HG03439 (cell line): ENCODE data around the gene TUBB3.
"Not testable (repeated sequence)": the region's sequence is repeated elsewhere in the genome, so short reads cannot be mapped to it uniquely, and the experiment has no call there.

Experiments used
- ATAC-seq: cut with Tn5 transposase; IDR thresholded peaks from one replicate; pipeline ENCODE4 v1.9.1; 2021; ENCODE audit warnings: mild to moderate bottlenecking, moderate library complexity; ENCODE audit not compliant: unreplicated experiment

Gene TUBB3

DNA sequence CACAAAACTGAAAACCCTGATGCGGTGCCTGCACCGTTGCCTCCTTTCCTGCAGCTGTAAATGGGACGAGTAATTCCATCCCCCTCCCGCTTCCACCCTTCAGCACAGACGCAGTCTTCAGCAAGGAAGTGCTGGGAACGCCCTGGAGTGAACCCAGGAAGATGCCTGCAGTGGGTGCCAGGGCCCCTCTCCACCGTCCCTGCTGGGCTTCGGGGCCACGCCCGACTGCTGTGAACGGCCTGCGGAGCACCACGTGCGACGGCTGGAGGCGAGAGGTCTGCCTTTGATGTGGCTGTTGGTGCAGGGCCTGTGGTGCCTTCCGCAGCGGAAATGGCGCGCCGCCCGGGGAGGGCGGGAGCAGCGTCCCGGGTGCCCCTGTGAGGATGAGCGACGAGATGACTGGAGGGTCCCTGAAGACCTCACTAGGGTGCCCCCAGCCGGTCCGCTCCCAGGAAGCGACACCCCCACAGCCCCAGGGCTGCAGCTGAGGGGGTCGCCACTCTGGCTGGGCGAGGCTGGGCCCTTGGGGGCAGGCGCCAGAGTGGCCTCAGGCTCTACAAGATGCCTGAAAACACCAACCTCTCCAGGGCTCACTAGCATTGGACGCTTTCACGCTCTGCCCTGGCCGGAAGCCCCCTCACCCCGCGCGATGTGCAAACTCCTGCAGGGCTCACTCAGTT, 5.2 kb upstream of the TUBB3 start:
- peak; percentile 60 for ATAC-seq

DNA sequence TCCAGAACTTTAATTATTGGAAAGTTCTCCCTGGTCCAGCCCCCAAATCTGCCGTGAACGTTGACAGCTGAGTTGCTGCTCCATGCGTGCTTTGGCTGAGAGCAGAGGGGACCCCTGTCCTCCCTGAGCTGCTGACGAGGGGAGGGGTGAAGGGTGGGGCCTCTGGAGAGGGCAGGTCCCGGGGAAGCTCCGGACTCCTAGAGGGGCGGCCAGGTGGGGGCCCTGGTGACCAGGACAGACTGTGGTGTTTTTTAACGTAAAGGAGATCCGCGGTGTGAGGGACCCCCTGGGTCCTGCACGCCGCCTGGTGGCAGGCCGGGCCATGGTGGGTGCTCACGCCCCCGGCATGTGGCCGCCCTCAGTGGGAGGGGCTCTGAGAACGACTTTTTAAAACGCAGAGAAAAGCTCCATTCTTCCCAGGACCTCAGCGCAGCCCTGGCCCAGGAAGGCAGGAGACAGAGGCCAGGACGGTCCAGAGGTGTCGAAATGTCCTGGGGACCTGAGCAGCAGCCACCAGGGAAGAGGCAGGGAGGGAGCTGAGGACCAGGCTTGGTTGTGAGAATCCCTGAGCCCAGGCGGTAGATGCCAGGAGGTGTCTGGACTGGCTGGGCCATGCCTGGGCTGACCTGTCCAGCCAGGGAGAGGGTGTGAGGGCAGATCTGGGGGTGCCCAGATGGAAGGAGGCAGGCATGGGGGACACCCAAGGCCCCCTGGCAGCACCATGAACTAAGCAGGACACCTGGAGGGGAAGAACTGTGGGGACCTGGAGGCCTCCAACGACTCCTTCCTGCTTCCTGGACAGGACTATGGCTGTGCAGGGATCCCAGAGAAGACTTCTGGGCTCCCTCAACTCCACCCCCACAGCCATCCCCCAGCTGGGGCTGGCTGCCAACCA, 4.4 kb upstream of the TUBB3 start, which contains the start of gene MC1R:
Gene MC1R, plus strand, starts transcription at position 410 of the 895 bp plus-strand sequence. Its CDS starts 397 bp downstream, at position 807.
- no peak for ATAC-seq

GRCh38 chr16:89919535-89920406, 3.4 kb upstream of the TUBB3 start:
- no peak for ATAC-seq

GRCh38 chr16:89920723-89921122, 2.4 kb upstream of the TUBB3 start:
- no peak for ATAC-seq

GRCh38 chr16:89921131-89921701, 1.9 kb upstream of the TUBB3 start:
- ATAC-seq = no peak

DNA sequence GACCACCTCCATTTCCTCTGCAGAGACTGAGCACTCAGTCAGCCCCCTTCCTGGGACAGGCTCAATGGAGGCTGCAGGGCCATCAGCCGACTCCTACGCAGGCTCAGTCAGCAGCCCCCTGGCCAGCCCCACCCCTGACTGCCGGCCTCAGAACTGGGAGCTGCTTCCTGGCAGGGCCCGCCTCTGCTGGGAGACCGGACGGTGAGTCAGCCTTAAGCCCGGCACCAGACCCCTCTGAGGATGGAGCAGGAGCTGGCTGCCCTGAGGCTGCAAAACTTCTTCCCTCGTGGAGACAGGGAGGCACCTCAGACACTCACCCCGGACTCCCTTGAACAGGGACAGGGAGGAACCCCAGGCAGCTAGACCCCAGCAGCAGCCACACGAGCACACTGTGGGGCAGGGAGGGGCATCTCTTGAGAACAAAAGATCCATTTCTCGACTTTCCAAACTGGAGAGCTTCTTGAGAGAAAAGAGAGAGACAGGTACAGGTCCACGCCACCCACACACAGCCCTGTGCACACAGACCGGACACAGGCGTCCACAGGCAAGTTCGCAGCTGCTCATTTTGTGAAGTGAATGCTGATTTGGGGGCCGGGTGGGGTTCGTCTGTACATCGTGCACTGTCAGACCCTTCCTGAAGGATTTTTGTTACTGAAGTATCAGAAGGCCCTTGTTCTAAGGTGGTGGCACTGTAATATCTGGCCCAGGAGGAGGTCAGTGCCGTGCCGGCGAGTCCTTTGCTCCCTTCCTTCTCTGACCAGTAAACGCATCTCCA, 1.3 kb upstream of the TUBB3 start:
- no peak for ATAC-seq

DNA sequence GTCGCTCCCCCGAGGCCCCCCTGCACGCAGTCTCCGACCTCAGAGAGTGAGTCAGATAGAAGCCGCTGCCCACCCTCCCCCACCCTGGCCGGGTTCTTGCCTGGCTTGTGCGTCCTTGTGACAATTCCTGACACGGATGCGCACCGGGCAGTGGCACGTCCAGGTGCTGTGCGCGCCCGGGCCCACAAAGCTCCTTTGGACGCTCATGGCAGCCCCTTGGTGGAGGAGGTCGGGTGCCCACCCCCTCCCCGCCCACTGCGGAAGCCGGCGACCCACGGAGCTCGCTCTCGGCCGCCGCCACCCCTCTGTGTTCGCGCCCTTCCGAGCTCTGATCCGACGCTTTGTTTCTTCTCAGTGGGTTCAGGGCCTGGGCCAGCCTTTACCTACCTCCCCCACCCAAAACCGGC, 662 bp upstream of the TUBB3 start:
- no peak for ATAC-seq

- ATAC-seq = no peak
These were observed 626 bp downstream of the TUBB3 start for GRCh38 chr16:89923640-89924296.

GRCh38 chr16:89924297-89924924, 1.3 kb downstream of the TUBB3 start:
- ATAC-seq = no peak

- ATAC-seq = no peak
These were observed 1.8 kb downstream of the TUBB3 start for GRCh38 chr16:89924925-89925307.

DNA sequence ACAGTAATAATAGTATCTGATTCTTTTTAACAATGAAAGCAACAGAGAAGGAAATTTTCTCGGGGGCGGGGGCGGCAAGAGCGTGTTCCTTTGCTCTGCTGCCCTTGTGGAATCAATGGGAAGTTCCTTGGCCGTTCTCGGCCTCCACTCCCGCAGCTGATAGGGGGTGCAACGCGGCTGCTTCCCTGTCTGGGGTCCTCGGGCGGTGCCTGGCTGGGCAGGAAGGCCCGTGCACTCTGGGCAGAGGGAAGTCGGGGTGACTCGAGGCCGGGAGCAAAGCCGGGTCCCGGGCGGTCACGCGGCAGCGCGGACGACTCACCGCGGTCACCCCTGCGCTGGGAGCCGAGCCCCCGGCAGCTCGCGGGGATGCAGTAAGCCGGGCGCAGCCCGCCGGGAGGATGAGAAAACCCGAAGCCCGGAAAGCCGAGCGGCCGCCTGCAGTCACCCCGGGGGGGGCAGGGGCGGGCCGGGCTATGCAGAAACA, 2.5 kb downstream of the TUBB3 start:
- ATAC-seq = no peak

DNA sequence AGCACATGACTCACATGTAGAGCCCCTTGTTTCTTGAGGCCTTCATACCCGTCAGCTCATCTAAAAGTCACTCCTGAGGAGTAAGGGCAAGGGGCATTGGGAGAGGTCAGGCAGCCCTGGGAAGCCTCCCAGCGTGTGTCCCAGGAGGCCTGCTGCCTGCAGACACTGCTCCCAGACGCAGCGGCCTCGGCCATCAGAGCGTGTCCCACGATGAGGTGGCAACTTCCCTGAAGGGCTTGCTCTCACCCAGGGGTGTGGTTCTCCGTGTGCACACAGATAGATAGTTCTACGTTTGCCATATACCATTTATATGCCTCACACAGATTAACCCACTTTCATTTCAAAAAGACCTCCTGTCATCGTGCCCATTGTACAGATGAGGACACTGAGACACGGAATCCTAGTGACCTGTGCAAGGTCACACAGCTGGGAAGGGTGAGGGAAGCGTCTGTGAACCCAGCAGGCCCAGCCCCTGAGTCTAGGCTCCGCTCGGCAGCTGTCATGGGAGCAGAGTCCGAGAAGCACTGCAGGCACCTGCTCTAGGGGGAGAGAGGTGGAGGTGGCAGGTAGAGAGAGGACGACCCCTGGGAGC, 8.3 kb downstream of the TUBB3 start:
- ATAC-seq = no peak

DNA sequence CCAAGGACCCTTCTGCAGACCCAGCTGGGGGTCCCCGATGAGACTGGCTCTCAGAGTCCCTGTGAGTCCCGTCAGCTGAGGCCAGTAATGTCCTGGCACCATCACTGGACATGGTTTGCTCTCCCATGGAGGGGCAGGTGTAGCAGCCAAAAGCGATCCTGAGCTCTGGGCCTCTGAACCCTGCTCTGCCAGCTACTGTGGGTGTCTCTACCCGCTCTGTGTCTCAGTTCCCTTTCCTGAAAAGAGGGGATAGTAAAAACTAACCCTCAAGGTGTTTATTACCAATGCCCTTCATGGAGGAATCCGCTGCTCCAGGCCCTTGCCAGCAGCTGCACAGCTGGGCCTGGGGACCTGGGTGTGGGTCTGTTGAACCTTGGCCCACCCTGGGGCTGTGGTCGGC, 8.8 kb downstream of the TUBB3 start:
- ATAC-seq = no peak

GRCh38 chr16:89934019-89934418, 10.9 kb downstream of the TUBB3 start:
- not testable (repeated sequence) for ATAC-seq

DNA sequence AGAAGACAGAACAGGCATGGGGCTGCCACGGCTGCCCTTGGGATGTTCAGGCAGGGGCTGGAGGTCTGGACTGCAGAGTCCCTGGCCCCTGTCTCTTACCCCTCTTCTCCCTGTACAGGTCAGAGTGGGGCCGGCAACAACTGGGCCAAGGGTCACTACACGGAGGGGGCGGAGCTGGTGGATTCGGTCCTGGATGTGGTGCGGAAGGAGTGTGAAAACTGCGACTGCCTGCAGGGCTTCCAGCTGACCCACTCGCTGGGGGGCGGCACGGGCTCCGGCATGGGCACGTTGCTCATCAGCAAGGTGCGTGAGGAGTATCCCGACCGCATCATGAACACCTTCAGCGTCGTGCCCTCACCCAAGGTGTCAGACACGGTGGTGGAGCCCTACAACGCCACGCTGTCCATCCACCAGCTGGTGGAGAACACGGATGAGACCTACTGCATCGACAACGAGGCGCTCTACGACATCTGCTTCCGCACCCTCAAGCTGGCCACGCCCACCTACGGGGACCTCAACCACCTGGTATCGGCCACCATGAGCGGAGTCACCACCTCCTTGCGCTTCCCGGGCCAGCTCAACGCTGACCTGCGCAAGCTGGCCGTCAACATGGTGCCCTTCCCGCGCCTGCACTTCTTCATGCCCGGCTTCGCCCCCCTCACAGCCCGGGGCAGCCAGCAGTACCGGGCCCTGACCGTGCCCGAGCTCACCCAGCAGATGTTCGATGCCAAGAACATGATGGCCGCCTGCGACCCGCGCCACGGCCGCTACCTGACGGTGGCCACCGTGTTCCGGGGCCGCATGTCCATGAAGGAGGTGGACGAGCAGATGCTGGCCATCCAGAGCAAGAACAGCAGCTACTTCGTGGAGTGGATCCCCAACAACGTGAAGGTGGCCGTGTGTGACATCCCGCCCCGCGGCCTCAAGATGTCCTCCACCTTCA, 11.7 kb downstream of the TUBB3 start:
- no peak for ATAC-seq

DNA sequence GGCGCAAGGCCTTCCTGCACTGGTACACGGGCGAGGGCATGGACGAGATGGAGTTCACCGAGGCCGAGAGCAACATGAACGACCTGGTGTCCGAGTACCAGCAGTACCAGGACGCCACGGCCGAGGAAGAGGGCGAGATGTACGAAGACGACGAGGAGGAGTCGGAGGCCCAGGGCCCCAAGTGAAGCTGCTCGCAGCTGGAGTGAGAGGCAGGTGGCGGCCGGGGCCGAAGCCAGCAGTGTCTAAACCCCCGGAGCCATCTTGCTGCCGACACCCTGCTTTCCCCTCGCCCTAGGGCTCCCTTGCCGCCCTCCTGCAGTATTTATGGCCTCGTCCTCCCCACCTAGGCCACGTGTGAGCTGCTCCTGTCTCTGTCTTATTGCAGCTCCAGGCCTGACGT, 12.5 kb downstream of the TUBB3 start:
- ATAC-seq = not testable (repeated sequence)

- no peak for ATAC-seq
These were observed 12.9 kb downstream of the TUBB3 start for GRCh38 chr16:89936034-89936433.
